ENCODE measurements around the gene USO1.

Gene USO1

DNA sequence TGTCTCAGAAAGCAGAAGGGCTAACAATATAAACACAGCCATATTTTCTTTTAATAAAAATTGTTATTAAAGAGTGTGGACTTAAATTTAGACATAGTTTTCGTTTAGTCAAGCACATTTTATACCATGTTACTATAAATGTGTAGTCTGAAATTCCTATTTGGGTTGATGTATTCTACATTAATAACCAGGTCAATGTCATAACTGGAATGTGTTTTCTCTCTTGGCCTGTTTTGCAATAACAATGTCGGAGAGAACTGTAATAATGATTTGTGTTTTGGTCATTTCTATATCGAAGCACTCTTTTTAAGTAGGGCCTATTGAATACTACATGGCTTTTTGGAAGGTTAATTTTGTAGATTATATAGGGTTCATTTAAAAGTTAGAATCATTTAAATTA is 5.5 kb downstream of the USO1 start:
- no peak for TF ChIP-seq CTCF (IDR thresholded peaks at IDR 0.05; ENCODE audit: control extremely low read depth, extremely low read depth, low read depth, missing control alignments)
- DNase-seq (ENCODE audit: extremely low spot score): no peak
- ChIA-PET POLR2A (no interaction called here), CTCF (no interaction called here)

DNA sequence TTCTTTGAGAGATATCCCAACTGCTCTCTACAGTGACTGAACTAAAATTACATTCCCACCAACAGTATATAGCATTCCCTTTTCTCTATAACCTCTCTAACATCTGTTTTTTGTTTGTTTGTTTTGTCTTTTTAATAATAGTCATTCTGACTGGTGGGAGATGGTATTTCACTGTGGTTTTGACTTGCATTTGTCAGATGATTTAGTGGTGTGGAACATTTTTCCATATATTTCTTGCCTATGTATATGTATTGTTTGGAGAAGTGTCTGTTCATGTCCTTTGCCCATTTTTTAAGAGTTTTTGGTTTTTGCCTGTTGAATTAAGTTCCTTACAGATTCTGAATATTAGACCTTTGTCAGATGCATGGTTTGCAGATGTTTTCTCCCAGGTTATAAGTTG is 9.0 kb downstream of the USO1 start:
- no peak for TF ChIP-seq CTCF (IDR thresholded peaks at IDR 0.05; ENCODE audit: control extremely low read depth, extremely low read depth, low read depth, missing control alignments)
- ChIA-PET CTCF (interaction anchor here (1.8 kb wide), 1 partner anchor 10 kb away, joined by 7 read pairs; no protein-coding TSS in a partner anchor), POLR2A (interaction anchor here (0.7 kb wide), 2 partner anchors 24 to 239 kb away, joined by 3 read pairs; no protein-coding TSS in a partner anchor)
- DNase-seq (ENCODE audit: extremely low spot score): no peak

GRCh38 chr4:75735525-75735924 is 11.1 kb downstream of the USO1 start:
- POLR2A ChIA-PET: no interaction called here
- no peak for TF ChIP-seq CTCF (IDR thresholded peaks at IDR 0.05; ENCODE audit: control extremely low read depth, extremely low read depth, low read depth, missing control alignments)
- DNase-seq (ENCODE audit: extremely low spot score): no peak
- CTCF ChIA-PET: interaction anchor here (1.2 to 1.4 kb wide), 2 partner anchors 20 to 61 kb away, joined by 3 read pairs; no protein-coding TSS in a partner anchor

- no peak for DNase-seq (ENCODE audit: extremely low spot score)
- TF ChIP-seq CTCF (IDR thresholded peaks at IDR 0.05; ENCODE audit: control extremely low read depth, extremely low read depth, low read depth, missing control alignments): no peak
- ChIA-PET POLR2A (interaction anchor here (0.6 kb wide), 1 partner anchor 10 kb away, joined by 4 read pairs; no protein-coding TSS in a partner anchor), CTCF (interaction anchor here (1.0 to 2.5 kb wide), 4 partner anchors 8 to 13 kb away, joined by 3 to 8 read pairs (median 6); no protein-coding TSS in a partner anchor)
Observed at GRCh38 chr4:75736862-75737261, 12.5 kb downstream of the USO1 start.

DNA sequence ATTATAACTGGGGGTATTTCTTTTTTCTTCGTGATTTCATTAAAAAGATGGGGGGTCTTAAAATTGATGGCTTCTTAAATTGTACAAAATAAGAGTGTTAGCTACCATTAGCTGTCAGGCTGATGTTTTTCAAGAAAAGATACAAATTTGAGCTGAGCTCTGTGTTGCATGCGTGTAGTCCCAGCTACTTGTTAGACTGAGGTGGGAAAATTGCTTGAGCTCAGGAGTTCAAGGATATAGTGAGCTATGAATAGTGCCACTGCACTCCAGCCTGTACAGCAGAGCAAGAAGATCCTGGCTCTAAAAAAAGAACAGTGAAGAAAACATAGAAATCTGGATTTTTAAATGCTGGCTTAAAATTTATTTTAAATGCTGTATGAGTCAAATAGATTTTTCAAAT is 13.0 kb downstream of the USO1 start:
- DNase-seq (ENCODE audit: extremely low spot score): no peak
- no peak for TF ChIP-seq CTCF (IDR thresholded peaks at IDR 0.05; ENCODE audit: control extremely low read depth, extremely low read depth, low read depth, missing control alignments)
- ChIA-PET POLR2A (interaction anchor here (0.6 kb wide), 1 partner anchor 11 kb away, joined by 4 read pairs; no protein-coding TSS in a partner anchor), CTCF (interaction anchor here (1.4 to 2.5 kb wide), 3 partner anchors 9 to 14 kb away, joined by 3 to 8 read pairs (median 7); no protein-coding TSS in a partner anchor)

- POLR2A ChIA-PET: no interaction called here
- CTCF ChIA-PET: interaction anchor here (0.7 to 1.9 kb wide), 5 partner anchors 8 to 28 kb away, joined by 3 to 11 read pairs (median 6); partner anchors contain the start of gene USO1
- DNase-seq (ENCODE audit: extremely low spot score): no peak
- TF ChIP-seq CTCF (IDR thresholded peaks at IDR 0.05; ENCODE audit: control extremely low read depth, extremely low read depth, low read depth, missing control alignments): no peak
Observed at GRCh38 chr4:75741027-75741426, 16.6 kb downstream of the USO1 start.

Data from GM10248 (cell line).